ENCODE data around the gene OR6B3. TPM values are rescaled to one million over a fixed set of nuclear protein-coding genes. Genes with fewer than 3 reads are reported as not detected.

The OR6B3 gene
- total RNA-seq (not detected), polyA plus RNA-seq (not detected)
- long read RNA-seq, donor 1 = 0 reads
- long read RNA-seq, donor 2 = 0 reads
- long read RNA-seq, donor 3 = 0 reads

DNA sequence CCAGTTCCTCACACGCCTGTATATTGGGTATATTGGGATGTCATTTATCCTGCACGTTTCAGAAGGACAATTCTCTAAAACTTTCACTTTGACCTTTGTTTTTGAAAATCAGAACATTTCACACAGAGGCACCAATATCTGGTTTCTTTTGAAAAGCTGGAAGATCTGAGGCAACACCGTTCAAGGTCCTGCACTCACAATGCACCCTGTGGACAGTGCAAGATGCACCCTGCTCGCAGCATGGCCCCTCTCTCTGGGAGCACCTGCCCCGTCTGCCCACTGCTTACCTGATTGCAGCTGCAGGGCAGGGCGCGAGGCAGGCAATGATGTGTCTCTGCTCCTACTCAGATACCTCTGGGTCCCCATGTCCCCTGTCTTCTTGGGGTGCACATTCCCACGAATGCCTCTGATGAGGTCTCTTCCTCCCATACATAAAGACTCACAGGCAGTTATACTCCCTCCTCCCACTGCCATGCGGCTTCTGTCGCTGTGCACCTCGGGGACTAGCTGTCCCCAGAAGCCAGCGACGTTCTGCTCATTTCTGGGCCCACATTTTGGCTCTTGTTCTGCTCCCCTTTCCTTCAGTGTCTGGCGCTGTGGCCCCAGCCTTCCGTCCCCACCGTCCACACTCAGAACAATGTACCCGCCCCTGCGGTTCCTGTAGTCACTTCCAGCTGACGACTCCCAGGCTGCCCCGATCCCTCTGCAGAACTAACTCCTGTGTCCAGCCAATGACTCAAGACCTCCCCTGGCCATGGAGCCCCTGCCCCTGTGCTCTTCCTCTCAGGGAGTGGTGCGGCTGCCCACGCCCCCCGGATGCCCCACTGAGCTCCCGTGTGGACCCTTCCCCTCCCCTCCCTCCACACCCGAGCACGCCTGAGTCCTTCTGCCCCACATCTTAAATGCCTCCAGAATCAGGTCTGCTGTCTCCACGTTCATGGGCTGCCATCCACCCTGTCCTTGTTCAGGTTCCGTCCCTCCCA lies at the start of gene OR6B3:
Gene OR6B3, minus strand, starts transcription at position 349 of the 983 bp plus-strand sequence.
- TF ChIP-seq CTCF (IDR thresholded peaks at IDR 0.05) = no peak
- TF ChIP-seq POLR2A (IDR thresholded peaks at IDR 0.05) = no peak
- Histone ChIP-seq H3K9me3 (no peaks in the 10 kb centered on the region), H3K27me3 (peaks cover 4 to 72% (median 23%) of the 10 kb centered on the region in 9 donors), H3K27ac (no peak within 1 kb of the TSS), H3K36me3 (no peaks in the 10 kb centered on the region), H3K4me3 (no peak within 1 kb of the TSS), H3K4me1 (no peaks in the 10 kb centered on the region)
- intact Hi-C loops (cut with DNase I) = no loop called here
- whole genome bisulfite sequencing, 4 donors = 44 to 52% (median 49%) methylated on average over 28 of the region's 28 CpGs
- no peak for DNase-seq
- no peak for ATAC-seq

DNA sequence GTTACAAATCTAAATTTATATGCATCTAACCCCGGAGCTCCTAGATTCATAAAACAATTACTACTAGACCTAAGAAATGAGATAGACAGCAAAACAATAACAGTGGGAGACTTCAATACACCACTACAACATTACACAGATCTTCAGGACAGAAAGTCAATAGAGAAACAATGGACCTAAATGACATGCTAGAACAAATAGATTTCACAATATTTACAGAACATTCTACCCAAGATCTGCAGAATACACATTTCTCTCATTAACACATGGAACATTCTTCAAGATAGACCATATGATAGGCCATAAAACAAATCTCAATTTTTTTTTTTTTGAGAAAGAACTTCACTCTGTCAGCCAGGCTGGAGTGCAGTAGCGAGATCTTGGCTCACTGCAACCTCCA lies 45.0 kb upstream of the OR6B3 start:
- intact Hi-C loops (cut with DNase I) = no loop called here
- WGBS, 4 donors = 69 to 80% (median 75%) methylated on average over 2 of the region's 2 CpGs
- TF ChIP-seq CTCF (IDR thresholded peaks at IDR 0.05) (no peak), POLR2A (IDR thresholded peaks at IDR 0.05) (no peak)
- DNase-seq = no peak
- peaks cover 15 to 63% (median 35%) of the 10 kb centered on the region in 9 donors for H3K27me3 ChIP-seq
- H3K9me3 ChIP-seq = peaks cover 0 to 27% (median 2%) of the 10 kb centered on the region in 12 donors
- H3K36me3 ChIP-seq = no peaks in the 10 kb centered on the region
- no peak overlapping the region for H3K27ac ChIP-seq
- ATAC-seq = no peak
- no peak overlapping the region for H3K4me3 ChIP-seq
- H3K4me1 ChIP-seq = no peaks in the 10 kb centered on the region

DNA sequence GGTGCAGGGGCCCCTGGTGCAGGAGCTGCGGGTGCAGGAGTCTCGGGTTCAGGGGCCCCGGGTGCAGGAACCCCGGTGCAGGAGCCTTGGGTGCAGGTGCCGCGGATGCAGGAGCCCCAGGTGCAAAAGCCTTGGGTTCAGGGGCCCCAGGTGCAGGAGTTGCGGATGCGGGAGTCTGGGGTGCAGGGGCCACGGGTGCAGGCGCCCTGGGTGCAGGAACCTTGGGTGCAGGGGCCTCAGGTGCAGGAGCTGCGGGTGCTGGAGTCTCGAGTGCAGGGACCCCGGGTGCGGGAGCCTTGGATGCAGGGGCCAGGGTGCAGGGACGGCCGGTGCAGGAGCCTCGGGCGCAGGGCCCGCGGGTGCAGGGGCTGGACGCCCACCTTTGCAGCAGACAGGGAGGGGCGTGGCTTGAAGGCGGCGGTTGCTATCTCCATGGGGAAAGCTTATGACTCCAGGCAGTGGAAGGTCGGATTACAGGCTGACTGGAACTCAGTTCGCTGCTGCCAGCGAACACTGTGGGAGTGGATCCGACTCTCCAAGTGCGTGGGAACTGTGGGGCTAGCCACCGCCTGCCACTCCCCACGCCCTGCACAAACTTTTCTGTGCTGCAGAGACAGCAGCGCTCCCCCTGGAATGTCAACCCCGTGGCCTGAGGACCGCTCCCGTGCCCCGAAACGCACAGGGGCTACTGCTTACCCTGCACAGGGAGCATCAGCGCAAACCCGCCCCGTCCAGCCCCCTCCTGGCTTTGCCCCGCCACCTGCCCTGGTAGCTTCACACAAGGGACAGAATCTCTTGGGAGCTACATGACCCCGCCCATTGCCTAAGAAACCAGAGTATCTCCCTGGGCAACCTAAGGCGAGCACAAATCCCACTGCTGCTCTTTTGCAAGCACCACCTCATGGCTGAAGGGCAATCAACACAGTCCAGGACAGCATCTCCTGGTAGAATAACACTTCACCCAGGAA lies 42.5 kb upstream of the OR6B3 start:
- Histone ChIP-seq H3K9me3 (peaks cover 0 to 29% (median 4%) of the 10 kb centered on the region in 12 donors), H3K27me3 (peaks cover 15 to 67% (median 35%) of the 10 kb centered on the region in 9 donors), H3K4me1 (no peaks in the 10 kb centered on the region), H3K27ac (no peak overlapping the region), H3K4me3 (no peak overlapping the region), H3K36me3 (no peaks in the 10 kb centered on the region)
- TF ChIP-seq CTCF (IDR thresholded peaks at IDR 0.05) = no peak
- TF ChIP-seq POLR2A (IDR thresholded peaks at IDR 0.05) = no peak
- intact Hi-C loops (cut with DNase I) = no loop called here
- DNase-seq = no peak
- ATAC-seq = no peak
- WGBS, 4 donors = 3 to 11% (median 6%) methylated on average over 11 to 43 of the region's 43 CpGs
